EH (cell line): ENCODE results near the gene TCEA3.

Experiments
- DNase-seq: peaks from one replicate; pipeline ENCODE4 v3.0.0-alpha.2; 2015; ENCODE audit warnings: low read depth

The TCEA3 gene

DNA sequence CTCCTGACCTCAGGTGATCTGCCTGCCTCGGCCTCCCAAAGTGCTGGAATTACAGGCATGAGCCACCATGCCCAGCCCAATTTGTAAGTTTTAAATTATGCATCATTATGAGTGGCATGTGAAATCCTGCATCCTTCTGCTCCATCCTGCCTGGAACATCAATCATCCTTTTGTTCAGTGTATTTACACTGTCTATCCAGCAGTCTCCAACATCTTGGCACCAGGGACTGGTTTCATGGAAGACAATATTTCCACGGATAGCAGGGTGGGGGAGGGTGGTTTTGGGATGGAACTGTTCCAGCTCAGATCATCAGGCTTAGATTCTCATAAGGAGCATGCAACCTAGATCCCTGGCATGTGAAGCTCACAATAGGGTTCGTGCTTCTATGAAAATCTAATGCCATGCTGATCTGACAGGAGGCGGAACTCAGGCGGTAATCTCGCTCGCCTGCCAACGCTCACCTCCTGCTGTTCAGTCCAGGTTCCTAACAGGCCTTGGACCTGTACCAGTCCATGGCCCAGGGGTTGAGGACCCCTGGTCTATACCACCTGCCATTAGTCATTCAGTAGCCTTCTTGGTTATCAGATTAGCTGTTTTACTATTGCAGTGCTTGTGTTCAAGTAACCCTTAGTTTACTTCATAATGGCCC is 22.2 kb upstream of the TCEA3 start:
- DNase-seq: no peak

DNA sequence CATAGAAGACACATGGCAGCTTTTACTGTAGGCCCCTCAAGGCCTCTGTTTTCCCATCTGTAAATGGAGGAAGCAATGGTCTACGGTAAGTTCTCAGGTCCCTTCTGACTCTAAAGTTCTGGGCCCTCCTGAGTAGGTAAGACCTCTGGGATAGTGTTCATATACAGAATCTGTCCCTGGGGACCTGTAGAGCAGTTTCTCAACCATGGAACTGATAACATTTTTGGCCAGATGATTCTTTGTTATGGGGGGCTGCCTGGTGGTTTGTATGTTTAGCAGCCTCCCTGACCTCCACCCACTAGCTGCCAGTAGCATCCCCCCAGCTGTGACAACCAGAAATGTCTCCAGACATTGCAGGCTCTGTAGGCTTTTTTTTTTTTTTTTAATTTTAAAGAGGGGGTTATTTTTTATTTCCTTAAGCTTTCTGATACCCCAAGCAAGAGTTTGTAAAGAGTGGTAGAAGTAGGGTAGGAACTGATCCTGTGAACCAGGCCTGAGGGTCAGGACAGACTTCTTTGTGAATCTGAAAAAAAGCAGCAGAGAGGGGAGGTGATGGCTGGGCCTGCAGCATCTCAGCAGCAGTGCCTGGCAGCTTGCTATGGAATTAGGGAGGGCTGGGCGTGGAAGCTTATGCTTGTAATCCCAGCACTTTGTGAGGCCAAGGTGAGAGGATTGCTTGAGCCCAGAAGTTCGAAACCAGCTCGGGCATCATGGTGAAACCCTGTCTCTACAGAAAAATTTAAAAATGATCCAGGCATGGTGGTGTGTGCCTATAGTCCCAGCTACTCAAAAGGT is 20.2 kb upstream of the TCEA3 start:
- no peak for DNase-seq

- DNase-seq: peak; percentile 72
Measured at GRCh38 chr1:23444104-23444533, 19.6 kb upstream of the TCEA3 start.

DNA sequence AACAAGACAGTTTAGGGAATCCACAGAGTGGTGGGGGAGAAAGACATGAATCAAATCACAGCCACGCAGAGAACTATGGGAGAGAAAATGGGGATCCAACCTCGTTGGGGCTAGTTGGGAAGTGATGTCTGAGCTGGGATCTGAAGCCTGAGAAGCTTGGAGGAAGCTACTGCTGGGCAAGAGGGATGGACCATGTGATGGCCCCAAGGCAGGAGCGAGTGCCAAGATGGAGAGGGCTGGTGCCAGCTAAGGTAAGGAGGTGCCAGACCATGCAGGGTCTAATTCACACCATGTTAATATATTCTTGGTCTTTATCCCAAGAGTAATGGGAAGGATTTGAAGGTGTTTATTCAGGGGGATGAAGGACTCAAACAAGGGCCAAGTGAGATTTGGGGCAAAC is 18.2 kb upstream of the TCEA3 start:
- DNase-seq: no peak

DNA sequence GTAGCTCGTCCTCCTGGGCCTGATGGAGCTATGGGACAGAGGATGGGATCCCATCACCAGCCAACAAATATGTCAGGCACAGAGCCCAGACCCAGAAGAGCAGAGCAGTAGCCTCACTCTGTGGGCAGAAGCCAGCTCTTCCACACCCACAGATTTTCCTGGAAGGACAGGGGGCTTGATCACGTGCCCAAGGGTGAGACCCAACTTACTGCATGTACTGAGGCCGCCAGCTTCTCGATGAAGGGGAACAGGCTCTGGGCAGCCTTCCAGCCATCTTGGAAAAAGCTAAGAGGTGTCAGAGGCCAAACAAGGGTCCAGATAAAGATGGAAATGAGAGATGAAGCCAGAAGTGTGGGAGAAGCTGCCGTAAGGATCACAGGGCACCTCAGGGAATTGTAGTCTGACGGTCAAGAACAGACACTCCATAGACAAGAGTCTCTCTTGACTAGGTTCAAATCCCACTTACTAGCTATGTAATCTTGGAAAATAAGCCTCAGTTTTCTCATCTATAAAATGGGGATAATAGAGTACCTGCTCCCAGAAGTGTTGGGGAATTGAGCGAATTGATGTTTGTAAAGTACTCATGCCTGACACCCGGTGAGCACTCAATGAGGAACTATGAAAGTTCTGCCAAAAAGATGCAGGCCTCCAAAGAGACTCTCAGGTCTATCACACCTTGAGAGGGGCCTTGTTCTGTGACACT is 17.0 kb upstream of the TCEA3 start:
- no peak for DNase-seq

GRCh38 chr1:23438545-23438944 is 14.0 kb upstream of the TCEA3 start:
- DNase-seq: no peak

- DNase-seq: no peak
Measured at GRCh38 chr1:23437355-23437664, 12.8 kb upstream of the TCEA3 start.

GRCh38 chr1:23436520-23437354 is 12.2 kb upstream of the TCEA3 start:
- DNase-seq: no peak

DNA sequence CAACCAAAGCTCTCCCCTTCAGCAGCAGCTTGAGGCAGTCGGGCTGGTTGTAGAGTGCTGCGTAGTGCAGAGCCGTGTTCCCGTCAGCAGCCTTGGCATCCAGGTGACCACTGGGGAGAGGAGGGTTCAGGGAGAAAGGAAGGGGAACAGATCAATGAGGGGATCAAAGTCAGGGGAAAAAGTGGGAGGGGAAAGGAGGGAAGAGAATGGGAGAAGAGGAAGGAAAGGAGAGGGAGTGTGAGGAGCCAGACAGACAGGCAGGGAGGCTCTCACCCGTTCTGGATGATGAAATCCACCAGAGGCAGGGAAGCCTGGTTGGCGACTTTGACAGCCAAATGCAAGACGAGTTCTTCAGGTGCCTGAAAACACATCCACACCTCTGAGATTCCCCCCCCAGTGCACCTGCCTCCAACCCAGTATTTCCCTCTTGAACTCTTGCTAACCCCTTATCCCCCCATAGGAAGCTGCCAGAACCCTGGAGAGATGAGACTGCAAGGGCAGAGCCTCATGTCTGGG is 9.8 kb upstream of the TCEA3 start:
- no peak for DNase-seq

GRCh38 chr1:23433122-23433521 is 8.6 kb upstream of the TCEA3 start:
- no peak for DNase-seq

DNA sequence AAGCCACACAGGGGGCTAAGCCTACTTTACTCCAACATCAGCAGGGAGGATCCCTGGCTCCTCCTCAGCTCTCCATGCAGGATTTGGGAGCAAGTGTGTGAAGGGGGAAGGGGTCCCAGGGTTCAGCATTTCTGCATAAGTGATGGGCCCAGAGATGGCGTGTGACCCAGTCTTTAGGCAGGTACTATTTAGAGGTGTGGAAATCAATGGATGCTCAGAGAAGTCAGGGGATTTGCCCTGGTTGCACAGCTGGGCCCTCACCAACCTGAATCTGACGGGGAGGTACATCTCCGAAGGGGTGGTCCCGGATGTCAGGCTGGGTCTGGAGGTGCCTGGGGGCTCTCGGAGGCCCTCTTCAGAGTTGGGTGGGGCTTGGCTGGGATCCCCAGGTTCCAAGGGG is 6.9 kb upstream of the TCEA3 start:
- DNase-seq: no peak

GRCh38 chr1:23430803-23431202 is 6.3 kb upstream of the TCEA3 start:
- DNase-seq: no peak

DNA sequence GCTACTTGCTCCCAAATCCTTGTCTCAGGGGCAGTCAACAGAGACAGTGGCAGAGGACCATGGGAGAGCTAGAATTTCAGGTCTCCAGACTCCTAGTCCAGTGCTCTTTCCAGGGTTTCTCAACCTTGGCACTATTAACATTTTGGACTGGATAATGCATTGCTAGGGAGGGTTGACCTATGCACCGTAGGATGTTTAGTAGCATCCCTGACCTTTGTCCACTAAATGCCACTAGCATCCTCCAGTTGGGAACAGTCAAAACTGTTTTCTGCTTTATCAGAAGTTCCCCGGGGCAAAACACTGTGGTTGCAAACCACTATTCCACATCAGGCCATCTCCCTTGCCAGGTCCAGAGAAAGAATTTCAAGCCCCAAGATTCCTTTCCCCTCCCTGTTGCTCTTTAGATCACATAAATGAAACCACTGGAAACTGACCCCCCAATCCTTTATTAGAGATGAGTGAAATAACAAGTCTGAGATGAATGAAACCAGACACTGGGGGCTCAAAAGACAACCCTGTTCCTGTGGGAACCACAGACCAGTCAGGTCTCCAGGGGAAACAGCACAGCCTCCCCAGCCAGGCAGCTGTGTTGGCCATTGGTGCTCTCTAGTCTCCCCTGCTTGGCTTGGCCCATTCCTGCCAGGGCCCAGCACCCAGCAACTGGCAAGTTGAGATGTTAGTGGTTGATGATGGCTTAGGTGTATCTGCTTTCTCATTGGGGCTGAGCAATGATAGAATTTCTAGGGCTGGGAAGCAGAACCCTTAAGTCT is 3.8 kb upstream of the TCEA3 start:
- peak; percentile 37 for DNase-seq

GRCh38 chr1:23427550-23427949 is 3.0 kb upstream of the TCEA3 start:
- no peak for DNase-seq

GRCh38 chr1:23426828-23427227 is 2.3 kb upstream of the TCEA3 start:
- DNase-seq: no peak

DNA sequence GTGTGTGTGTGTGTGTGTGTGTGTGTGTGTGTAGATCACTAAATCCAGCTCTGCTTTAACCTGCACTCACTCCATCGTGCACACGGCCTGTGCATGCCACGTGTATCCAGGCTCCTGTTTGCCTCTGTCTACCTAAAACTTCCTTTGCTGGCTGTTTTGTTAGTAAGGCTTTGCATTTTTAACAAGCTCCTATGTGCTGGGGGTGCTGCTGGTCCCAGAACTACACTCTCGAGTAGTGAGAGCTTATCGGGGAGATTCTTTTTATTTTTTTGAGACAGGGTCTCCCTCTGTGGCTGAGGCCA is 596 bp upstream of the TCEA3 start:
- DNase-seq: no peak

DNA sequence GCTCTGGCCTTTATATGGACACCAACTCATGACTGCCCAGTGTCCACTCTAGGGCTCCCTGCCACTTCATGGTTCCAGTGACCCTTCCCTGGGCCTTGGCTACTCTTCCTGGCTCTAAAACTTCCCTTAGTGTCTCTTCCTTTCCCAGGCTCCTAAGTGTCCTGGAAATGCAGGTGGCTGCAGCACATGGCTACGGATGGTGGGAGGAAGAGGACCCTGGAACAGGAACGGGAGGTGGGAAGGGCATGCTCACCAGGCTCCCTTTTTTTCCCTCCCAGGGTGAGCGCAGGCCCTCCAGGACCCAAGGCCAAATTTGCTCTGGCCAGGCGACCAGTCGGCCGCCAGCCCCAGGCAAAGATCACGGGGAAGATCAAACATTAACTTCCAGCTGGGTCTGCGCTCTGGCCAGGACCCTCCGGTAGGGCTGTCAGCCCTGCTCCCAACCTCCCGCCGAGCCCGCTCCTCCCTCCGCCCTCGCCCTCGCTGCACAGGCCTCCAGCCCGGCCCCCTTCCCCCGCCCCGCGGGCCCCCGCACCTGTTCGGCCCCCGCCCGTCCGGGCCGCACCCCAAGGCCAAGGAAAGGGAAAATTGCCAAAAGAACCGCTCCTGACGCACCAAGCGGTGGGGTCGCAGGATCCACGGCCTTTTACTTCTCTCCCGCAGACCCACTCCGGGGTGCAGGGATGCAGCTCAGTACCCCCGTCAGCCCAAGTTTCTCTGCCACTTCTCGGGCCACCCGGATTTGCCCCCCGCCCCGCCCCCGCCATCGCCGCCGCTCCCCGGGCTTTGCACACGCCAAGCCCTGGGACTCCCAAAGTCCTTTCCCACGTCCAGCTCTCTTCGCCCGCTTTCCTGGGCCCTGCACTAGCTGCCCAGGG is 894 bp downstream of the TCEA3 start:
- DNase-seq: peak; percentile 37

DNA sequence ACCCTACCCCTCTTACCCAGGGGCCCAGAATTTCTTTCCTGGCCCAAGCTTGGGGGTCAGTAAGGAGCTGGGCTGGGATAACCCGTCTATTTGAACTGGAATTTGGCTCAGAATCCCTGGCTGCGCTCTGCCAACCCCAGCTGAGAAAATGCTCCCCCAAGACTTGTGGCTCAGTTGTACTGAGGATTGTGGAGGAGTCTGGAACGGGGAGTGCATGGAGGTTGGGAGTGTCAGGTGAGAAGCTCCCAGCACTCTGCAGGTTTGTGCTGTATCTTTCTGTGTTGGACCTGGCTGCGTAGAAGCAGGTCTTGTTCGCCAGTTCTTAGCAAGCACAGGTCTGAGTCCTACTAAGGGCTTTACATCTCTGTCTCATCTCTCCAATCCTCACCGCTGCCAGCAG is 1.6 kb downstream of the TCEA3 start:
- DNase-seq: peak; percentile 27

DNA sequence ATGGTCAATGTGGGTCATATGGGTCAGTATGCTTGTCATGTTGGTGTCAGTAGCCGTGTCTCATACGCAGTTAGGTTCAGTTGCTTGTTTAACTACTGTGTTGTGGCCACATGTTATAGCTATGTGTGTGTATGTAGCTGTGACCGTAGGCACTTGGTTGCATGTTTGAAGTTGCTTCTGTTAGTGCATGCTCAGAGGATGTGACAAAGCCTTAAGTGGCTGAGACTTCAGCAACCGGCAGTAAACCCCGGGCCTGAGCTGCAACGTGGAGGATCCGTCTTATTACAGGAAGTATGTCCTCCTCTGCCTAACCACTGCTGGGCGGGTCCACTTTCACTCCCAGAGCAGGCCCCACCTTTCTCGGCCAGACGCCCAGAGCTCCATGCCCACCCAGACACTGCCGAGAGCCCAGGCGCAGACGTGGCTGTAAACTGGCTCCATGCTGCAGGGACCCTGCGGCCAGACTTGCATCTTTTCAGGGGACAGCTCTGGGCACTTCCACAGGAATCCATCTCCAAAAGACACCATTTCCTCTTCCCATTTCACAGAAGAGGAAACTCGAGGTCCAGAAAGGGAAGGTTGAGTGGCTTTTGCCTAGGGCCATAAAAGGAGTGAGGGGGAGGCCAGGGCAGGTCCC is 2.2 kb downstream of the TCEA3 start:
- peak; percentile 93 for DNase-seq

DNA sequence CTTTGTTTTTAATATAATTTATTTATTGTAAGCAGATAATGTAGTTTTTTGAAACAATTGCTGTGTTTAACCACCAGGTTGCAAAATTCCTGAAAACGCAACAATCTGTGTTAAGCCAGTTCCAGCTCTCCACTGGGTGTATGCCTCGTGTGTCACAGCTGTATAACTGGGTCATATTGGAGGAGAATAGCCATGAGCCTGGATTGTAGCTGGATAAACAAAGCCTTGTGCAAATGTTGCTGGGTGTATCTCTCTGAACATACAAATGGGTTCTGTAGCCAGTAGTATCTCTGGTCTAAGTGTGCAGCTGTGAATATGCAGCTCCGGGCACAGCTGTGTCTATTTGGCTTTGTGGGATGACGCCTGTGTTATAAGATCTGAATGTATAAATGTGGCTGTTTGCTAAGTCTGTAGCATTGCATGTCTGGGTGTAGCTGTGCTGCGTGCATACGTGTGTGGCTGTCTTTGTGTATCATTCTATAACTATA is 2.8 kb downstream of the TCEA3 start:
- peak; percentile 49 for DNase-seq
